GM21529 (cell line): ENCODE measurements around the gene SAXO2.
"Not testable (repeated sequence)": the region's sequence is repeated elsewhere in the genome, so short reads cannot be mapped to it uniquely, and the experiment has no call there.

Experiments used
- ATAC-seq: cut with Tn5 transposase; IDR thresholded peaks from one replicate; pipeline ENCODE4 v1.9.1; 2021; ENCODE audit not compliant: unreplicated experiment

The SAXO2 gene

GRCh38 chr15:82332711-82333602 lies 70.3 kb downstream of the SAXO2 start:
- not testable (repeated sequence) for ATAC-seq

- ATAC-seq, result not testable (repeated sequence)
These were observed 71.3 kb downstream of the SAXO2 start for GRCh38 chr15:82333603-82334553.
